Muscle layer of colon (tissue), 2 donors: ENCODE measurements around the gene EQTN.

Source experiments
- H3K27ac ChIP-seq: one replicate; pipeline ENCODE4 v1.7.0; 2013; ENCODE audit warnings: low read depth, mild to moderate bottlenecking, low read length, moderate library complexity
- H3K27me3 ChIP-seq, 2 donors: one replicate each; pipeline ENCODE4 v1.7.0; 2013; ENCODE audit warnings: low read length in 2 of 2, mild to moderate bottlenecking in 2 of 2; ENCODE audit not compliant: insufficient read depth in 2 of 2, control insufficient read depth in 1 of 2
- H3K36me3 ChIP-seq: one replicate; pipeline ENCODE4 v1.7.0; 2013; ENCODE audit warnings: mild to moderate bottlenecking, low read length; ENCODE audit not compliant: insufficient read depth
- H3K4me1 ChIP-seq: one replicate; pipeline ENCODE4 v1.7.0; 2013; ENCODE audit warnings: mild to moderate bottlenecking, low read length; ENCODE audit not compliant: insufficient read depth
- H3K4me3 ChIP-seq, 2 donors: one replicate each; pipeline ENCODE4 v1.7.0; 2013; ENCODE audit warnings: low read length in 2 of 2, low read depth in 1 of 2, mild to moderate bottlenecking in 1 of 2, moderate library complexity in 1 of 2
- H3K9ac ChIP-seq: one replicate; pipeline ENCODE4 v1.7.0; 2013; ENCODE audit warnings: low read length
- H3K9me3 ChIP-seq: one replicate; pipeline ENCODE4 v1.7.0; 2013; ENCODE audit warnings: mild to moderate bottlenecking, low read length
- donor health status: abdominal sarcoma.
- donor health status: Adenocarcinoma of cecum.

Gene EQTN

GRCh38 chr9:27335075-27335474, 38.1 kb upstream of the EQTN start:
- no peaks in the 10 kb centered on the region for H3K9me3 ChIP-seq
- H3K9ac ChIP-seq, result no peak overlapping the region
- peaks cover 24% of the 10 kb centered on the region for H3K4me1 ChIP-seq
- H3K4me3 ChIP-seq, result no peak overlapping the region
- H3K27ac ChIP-seq, result no peak overlapping the region
- H3K27me3 ChIP-seq, result no peaks in the 10 kb centered on the region
- H3K36me3 ChIP-seq, result peaks cover 3% of the 10 kb centered on the region

- H3K27ac ChIP-seq, result no peak overlapping the region
These were observed 36.5 kb upstream of the EQTN start for GRCh38 chr9:27333241-27334052.

GRCh38 chr9:27331393-27331792, 34.4 kb upstream of the EQTN start:
- Histone ChIP-seq H3K27ac (no peak overlapping the region), H3K36me3 (peaks cover 7% of the 10 kb centered on the region), H3K27me3 (no peaks in the 10 kb centered on the region), H3K4me3 (no peak overlapping the region), H3K9me3 (no peaks in the 10 kb centered on the region), H3K9ac (no peak overlapping the region), H3K4me1 (peaks cover 6% of the 10 kb centered on the region)

More at GRCh38 chr9:27333241-27334052, 36.5 kb upstream of the EQTN start:
- Histone ChIP-seq H3K4me3 (no peak overlapping the region), H3K36me3 (peaks cover 7% of the 10 kb centered on the region), H3K9me3 (no peaks in the 10 kb centered on the region), H3K4me1 (peaks cover 9% of the 10 kb centered on the region), H3K9ac (no peak overlapping the region), H3K27me3 (no peaks in the 10 kb centered on the region)

- no peak overlapping the region for H3K27ac ChIP-seq
- peaks cover 7% of the 10 kb centered on the region for H3K36me3 ChIP-seq
- no peak overlapping the region for H3K4me3 ChIP-seq
- no peaks in the 10 kb centered on the region for H3K9me3 ChIP-seq
- peaks cover 6% of the 10 kb centered on the region for H3K4me1 ChIP-seq
- H3K27me3 ChIP-seq, result no peaks in the 10 kb centered on the region
- no peak overlapping the region for H3K9ac ChIP-seq
These were observed 32.3 kb upstream of the EQTN start for GRCh38 chr9:27329291-27329690.

- Histone ChIP-seq H3K9me3 (no peaks in the 10 kb centered on the region), H3K9ac (no peak overlapping the region), H3K36me3 (peaks cover 7% of the 10 kb centered on the region), H3K27ac (no peak overlapping the region), H3K4me3 (no peak overlapping the region), H3K27me3 (no peaks in the 10 kb centered on the region), H3K4me1 (peaks cover 3% of the 10 kb centered on the region)
These were observed 31.5 kb upstream of the EQTN start for GRCh38 chr9:27328483-27328882.

- H3K27me3 ChIP-seq, result no peaks in the 10 kb centered on the region
- no peak overlapping the region for H3K9ac ChIP-seq
- no peaks in the 10 kb centered on the region for H3K9me3 ChIP-seq
- no peaks in the 10 kb centered on the region for H3K36me3 ChIP-seq
- no peaks in the 10 kb centered on the region for H3K4me1 ChIP-seq
- H3K4me3 ChIP-seq, result no peak overlapping the region
- H3K27ac ChIP-seq, result no peak overlapping the region
These were observed 14.2 kb upstream of the EQTN start for GRCh38 chr9:27311184-27311583.

GRCh38 chr9:27310582-27310981, 13.6 kb upstream of the EQTN start:
- no peak overlapping the region for H3K27ac ChIP-seq

GRCh38 chr9:27308691-27309390, 11.9 kb upstream of the EQTN start:
- Histone ChIP-seq H3K9ac (no peak overlapping the region), H3K36me3 (no peaks in the 10 kb centered on the region), H3K27ac (no peak overlapping the region), H3K4me1 (no peaks in the 10 kb centered on the region), H3K4me3 (no peak overlapping the region), H3K27me3 (no peaks in the 10 kb centered on the region), H3K9me3 (no peaks in the 10 kb centered on the region)

More at GRCh38 chr9:27310582-27310981, 13.6 kb upstream of the EQTN start:
- Histone ChIP-seq H3K4me1 (no peaks in the 10 kb centered on the region), H3K9ac (no peak overlapping the region), H3K27me3 (no peaks in the 10 kb centered on the region), H3K36me3 (no peaks in the 10 kb centered on the region), H3K9me3 (no peaks in the 10 kb centered on the region), H3K4me3 (no peak overlapping the region)

GRCh38 chr9:27304521-27304920, 7.6 kb upstream of the EQTN start:
- Histone ChIP-seq H3K36me3 (no peaks in the 10 kb centered on the region), H3K27me3 (no peaks in the 10 kb centered on the region), H3K9me3 (no peaks in the 10 kb centered on the region), H3K4me1 (no peaks in the 10 kb centered on the region), H3K4me3 (no peak overlapping the region), H3K27ac (no peak overlapping the region), H3K9ac (no peak overlapping the region)

- Histone ChIP-seq H3K4me3 (no peak overlapping the region), H3K9me3 (no peaks in the 10 kb centered on the region)
These were observed 6.3 kb upstream of the EQTN start for GRCh38 chr9:27303219-27303618.

GRCh38 chr9:27293996-27294395, 3.0 kb downstream of the EQTN start:
- Histone ChIP-seq H3K36me3 (no peaks in the 10 kb centered on the region), H3K4me1 (no peaks in the 10 kb centered on the region), H3K9ac (no peak overlapping the region), H3K27ac (no peak overlapping the region), H3K4me3 (no peak overlapping the region), H3K9me3 (no peaks in the 10 kb centered on the region), H3K27me3 (no peaks in the 10 kb centered on the region)

More at GRCh38 chr9:27303219-27303618, 6.3 kb upstream of the EQTN start:
- Histone ChIP-seq H3K36me3 (no peaks in the 10 kb centered on the region), H3K27ac (no peak overlapping the region), H3K9ac (no peak overlapping the region), H3K27me3 (no peaks in the 10 kb centered on the region), H3K4me1 (no peaks in the 10 kb centered on the region)
